SJSA1 (cell line): ENCODE measurements around the gene GPX4. TPM values are rescaled to one million over a fixed set of nuclear protein-coding genes. Genes with fewer than 3 reads are reported as not detected.
"Not testable (repeated sequence)": the region's sequence is repeated elsewhere in the genome, so short reads cannot be mapped to it uniquely, and the experiment has no call there.

ENCODE experiments used
- DNase-seq, 2 experiments: peaks; one replicate each; pipeline ENCODE4 v3.0.0-alpha.2; 2015 to 2020; ENCODE audit warnings: low spot score in 2 of 2, low read depth in 1 of 2
- H3K27ac ChIP-seq: fragments of 250-450 bp; sonication (Bioruptor Pico); 2 replicates; pipeline ENCODE4 v1.5.1; 2020; ENCODE audit warnings: mild to moderate bottlenecking, moderate library complexity
- H3K27me3 ChIP-seq: fragments of 250-450 bp; sonication (Bioruptor Pico); replicated peaks from 2 replicates; pipeline ENCODE4 v1.5.1; 2020; ENCODE audit warnings: mild to moderate bottlenecking, moderate library complexity
- H3K36me3 ChIP-seq: fragments of 250-450 bp; sonication (Bioruptor Pico); 2 replicates; pipeline ENCODE4 v1.5.1; 2020; ENCODE audit warnings: mild to moderate bottlenecking
- H3K4me1 ChIP-seq: fragments of 250-450 bp; sonication (Bioruptor Pico); replicated peaks from 2 replicates; pipeline ENCODE4 v1.6.1; 2021; ENCODE audit warnings: mild to moderate bottlenecking
- H3K4me3 ChIP-seq: fragments of 250-450 bp; sonication (Bioruptor Pico); 2 replicates; pipeline ENCODE4 v1.5.1; 2020; ENCODE audit warnings: mild to moderate bottlenecking
- H3K9me3 ChIP-seq: fragments of 250-450 bp; sonication (Bioruptor Pico); replicated peaks from 2 replicates; pipeline ENCODE4 v1.5.1; 2020; ENCODE audit warnings: mild to moderate bottlenecking
- total RNA-seq: library from RNA; depleted of rRNA; stranded (reverse); fragments of >200 nt; shearing (Covaris generic); gene quantifications from 2 replicates; pipeline ENCODE4 v1.2.3, GENCODE V29; 2014

Gene GPX4
- total RNA-seq, 1 experiment from 2014 or later, result 449 TPM

DNA sequence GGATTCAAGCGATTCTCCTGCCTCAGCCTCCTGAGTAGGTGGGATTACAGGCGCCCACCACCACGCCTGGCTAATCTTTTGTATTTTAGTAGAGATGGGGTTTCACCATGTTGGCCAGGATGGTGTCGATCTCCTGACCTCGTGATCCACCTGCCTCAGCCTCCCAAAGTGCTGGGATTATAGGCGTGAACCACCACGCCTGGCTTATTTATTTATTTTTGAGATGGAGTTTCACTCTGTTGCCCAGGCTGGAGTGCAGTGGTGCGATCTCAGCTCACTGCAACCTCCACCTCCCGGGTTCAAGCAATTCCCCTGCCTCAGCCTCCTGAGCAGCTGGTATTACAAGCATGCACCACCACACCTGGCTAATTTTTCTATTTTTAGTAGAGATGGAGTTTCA, 10.9 kb downstream of the GPX4 start:
- Histone ChIP-seq H3K36me3 (peaks cover 90% of the 10 kb centered on the region), H3K4me1 (peaks cover 16% of the 10 kb centered on the region)
- DNase-seq, H3K27ac ChIP-seq, H3K27me3 ChIP-seq, H3K4me3 ChIP-seq, H3K9me3 ChIP-seq: not testable (repeated sequence)

DNA sequence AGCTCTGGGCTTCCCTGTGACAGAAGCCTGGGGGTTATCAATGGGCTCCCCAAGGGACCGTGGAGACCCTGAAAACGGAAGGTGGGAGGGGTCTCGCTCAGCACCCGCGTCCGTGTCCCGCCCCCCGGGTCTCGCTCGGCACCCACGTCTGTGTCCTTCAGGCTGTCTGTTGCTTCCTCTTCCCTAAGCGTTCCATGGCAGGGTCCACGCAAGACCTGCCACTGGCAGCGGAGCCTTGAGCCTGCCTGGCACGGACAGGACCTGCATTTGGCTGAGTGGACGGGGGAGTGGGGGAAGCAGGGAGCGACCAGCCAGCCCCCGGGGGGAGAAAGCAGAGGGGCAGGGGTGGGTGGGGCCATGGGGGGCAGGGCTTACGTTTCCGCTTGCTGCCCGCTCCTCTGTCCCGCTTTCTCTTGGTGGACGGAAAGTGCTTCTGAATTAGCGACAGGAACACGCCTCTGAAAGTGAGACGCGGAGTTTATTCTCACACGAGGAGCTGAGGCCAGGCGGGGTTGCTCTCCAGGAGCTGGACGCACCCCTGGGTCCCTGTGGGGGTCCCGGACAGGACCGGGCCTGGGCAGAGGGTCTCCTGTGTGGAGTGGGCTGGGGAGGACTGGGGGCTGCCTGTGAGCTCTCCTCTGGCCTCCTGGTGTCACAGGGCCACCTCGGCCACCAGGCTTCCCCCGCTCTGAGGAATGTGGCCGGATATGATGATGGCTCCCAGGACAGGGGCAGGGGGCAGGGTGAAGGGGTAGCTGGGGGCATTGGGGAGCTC, 12.0 kb downstream of the GPX4 start:
- H3K4me1 ChIP-seq, result peaks cover 16% of the 10 kb centered on the region
- H3K27ac ChIP-seq, result no peak overlapping the region
- DNase-seq, result no peak
- H3K36me3 ChIP-seq, result peaks cover 90% of the 10 kb centered on the region
- no peak overlapping the region for H3K4me3 ChIP-seq
- H3K27me3 ChIP-seq, result no peaks in the 10 kb centered on the region
- H3K9me3 ChIP-seq, result no peaks in the 10 kb centered on the region; the same call in 1 of the 2 replicates

DNA sequence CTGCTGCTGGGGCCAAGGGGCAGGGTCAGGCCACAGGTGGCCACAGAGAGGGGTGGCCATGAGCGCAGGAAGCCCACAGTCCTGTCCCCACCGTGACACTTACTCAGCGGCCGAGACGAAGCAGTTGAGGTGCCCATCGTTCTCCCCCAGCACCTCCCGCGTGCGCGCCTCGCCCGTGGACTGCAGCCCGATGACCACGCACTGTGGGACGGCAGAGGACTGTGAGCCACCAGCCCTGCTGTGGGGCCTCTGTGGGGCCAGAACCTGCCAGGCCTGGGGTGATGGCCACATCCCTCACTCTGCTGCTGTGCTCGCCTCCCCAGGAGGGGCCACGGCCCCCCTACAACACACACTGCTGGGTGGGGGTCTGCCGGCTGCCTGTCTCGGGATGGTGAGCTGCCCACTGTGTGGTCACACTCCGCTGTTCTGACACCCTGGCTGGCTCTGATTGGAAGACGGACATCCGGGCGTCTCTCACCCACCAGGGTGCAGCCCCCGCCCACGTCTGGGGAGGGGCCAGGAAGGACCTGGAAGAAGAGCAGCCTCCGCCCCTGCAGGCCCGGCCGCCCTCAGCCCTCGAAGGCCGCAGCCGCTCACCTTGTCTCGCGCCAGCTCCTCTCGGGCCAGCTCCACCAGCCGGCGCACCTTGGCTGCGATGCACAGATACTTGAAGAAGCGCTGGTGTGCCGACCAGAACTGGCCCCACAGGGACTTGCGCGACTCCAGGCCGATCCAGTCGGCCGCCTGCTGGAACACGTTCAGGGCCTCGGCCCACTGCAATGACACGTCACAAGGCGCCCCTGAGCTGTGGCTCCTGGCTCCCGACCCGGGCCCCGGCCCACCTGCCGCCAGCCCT, 13.2 kb downstream of the GPX4 start:
- Histone ChIP-seq H3K4me1 (peaks cover 16% of the 10 kb centered on the region), H3K27ac (no peak overlapping the region), H3K36me3 (peaks cover 92% of the 10 kb centered on the region), H3K9me3 (no peaks in the 10 kb centered on the region; the same call in 1 of the 2 replicates), H3K27me3 (no peaks in the 10 kb centered on the region), H3K4me3 (no peak overlapping the region)
- DNase-seq, result no peak

DNA sequence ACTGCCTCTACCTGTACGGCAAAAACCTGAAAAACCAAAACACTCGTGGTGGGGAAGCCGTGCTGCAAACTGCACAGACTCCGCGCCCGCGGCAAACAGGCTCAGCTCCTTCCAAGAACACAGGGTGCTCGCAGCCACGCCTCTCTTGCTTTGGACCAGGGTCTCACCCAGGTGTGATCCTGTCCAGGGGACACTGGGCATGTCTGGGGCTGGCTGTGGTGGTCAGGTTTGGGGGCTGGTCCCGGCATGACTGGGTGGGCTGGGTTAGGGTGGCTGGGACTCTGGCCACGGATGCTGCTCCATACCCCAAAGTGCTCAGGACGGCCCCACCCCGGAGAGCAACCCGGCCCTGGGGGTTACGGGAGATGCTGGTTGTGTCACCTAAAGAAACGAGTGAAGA, 13.9 kb downstream of the GPX4 start:
- H3K27ac ChIP-seq, result no peak overlapping the region
- no peaks in the 10 kb centered on the region for H3K27me3 ChIP-seq
- peaks cover 15% of the 10 kb centered on the region for H3K4me1 ChIP-seq
- DNase-seq, result no peak
- H3K9me3 ChIP-seq, result no peaks in the 10 kb centered on the region; the same call in 1 of the 2 replicates
- peaks cover 90% of the 10 kb centered on the region for H3K36me3 ChIP-seq
- no peak overlapping the region for H3K4me3 ChIP-seq

DNA sequence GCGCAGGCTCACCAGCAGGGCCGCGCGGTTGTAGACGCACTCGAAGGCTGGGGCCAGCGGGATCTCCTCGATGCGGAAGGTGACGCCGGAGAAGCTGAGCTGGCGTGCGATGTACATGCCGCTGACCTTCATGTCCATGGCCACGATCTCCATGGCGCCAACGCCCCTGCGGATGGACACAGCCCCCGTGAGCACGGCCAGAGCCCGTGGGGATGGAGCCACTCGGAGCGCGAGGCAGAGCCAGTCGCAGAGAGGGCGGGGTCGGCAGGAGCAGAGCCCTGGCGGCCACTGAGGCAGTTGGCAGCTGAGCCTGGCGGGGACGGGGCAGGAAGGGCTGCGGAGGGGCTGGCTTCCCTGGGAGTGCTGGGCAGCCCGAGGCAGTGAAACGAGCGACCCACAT, 15.2 kb downstream of the GPX4 start:
- Histone ChIP-seq H3K27ac (no peak overlapping the region), H3K36me3 (peaks cover 92% of the 10 kb centered on the region), H3K27me3 (no peaks in the 10 kb centered on the region), H3K4me3 (no peak overlapping the region), H3K9me3 (no peaks in the 10 kb centered on the region), H3K4me1 (peaks cover 2% of the 10 kb centered on the region)
- no peak for DNase-seq

DNA sequence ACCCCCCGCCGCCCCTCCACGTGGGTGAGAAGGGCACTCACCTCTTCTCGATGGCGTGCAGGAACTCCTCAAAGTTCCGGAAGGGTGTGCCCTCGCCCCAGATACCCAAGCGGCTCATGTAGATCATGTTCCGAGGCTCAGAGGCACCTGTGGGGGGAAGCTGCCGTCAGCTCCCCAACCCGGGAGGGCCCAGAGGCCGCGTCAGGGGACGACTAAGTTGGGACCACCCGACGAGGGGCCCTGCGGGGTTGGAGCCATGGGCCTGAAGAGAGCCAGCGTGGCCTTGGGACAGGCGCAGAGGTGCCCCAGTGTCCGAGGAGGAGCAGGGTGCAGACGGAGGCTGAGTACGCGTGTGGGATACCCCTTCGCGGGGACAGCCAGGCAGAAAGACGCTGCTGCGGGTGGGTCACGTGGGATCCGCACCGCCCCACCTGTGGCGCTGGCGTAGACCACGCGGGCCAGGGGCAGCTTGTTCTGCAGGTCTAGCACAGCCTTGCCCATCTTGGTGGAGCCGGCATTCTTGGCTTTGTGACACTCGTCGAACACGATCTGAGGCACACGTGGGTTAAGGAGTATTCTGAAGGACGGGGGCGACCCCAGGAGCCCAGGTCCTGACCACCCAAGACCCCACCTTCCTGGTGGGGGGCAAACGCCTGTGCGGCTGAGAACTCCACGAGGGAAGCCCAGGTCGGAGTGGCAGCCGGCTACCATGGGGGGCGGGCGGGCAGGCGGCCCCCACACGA, 15.9 kb downstream of the GPX4 start:
- Histone ChIP-seq H3K27me3 (no peaks in the 10 kb centered on the region), H3K9me3 (no peaks in the 10 kb centered on the region), H3K4me1 (no peaks in the 10 kb centered on the region), H3K27ac (no peak overlapping the region), H3K36me3 (peaks cover 92% of the 10 kb centered on the region), H3K4me3 (no peak overlapping the region)
- no peak for DNase-seq

DNA sequence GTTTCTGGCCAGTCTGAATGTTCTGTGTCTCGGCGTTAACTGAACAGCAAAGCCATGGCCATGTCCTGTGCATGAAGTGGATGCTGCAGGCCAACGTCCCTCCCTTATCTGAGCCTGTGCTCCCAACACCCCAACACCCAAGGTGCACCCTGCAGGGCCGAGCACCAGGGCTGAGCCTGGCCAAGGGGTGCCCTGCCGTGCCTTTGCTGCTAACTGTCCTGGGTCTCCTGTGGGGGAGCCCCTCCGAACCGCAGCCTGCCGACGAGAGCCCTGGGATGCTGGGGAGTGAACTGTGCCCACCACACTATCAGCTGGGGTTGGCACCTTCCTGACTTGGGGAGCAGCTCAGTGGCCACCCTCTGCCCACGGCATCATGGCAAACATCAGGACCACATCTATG, 17.6 kb downstream of the GPX4 start:
- H3K27me3 ChIP-seq, result no peaks in the 10 kb centered on the region
- DNase-seq, result no peak
- no peak overlapping the region for H3K27ac ChIP-seq
- peaks cover 93% of the 10 kb centered on the region for H3K36me3 ChIP-seq
- H3K9me3 ChIP-seq, result no peaks in the 10 kb centered on the region
- H3K4me1 ChIP-seq, result peaks cover 8% of the 10 kb centered on the region
- H3K4me3 ChIP-seq, result no peak overlapping the region

DNA sequence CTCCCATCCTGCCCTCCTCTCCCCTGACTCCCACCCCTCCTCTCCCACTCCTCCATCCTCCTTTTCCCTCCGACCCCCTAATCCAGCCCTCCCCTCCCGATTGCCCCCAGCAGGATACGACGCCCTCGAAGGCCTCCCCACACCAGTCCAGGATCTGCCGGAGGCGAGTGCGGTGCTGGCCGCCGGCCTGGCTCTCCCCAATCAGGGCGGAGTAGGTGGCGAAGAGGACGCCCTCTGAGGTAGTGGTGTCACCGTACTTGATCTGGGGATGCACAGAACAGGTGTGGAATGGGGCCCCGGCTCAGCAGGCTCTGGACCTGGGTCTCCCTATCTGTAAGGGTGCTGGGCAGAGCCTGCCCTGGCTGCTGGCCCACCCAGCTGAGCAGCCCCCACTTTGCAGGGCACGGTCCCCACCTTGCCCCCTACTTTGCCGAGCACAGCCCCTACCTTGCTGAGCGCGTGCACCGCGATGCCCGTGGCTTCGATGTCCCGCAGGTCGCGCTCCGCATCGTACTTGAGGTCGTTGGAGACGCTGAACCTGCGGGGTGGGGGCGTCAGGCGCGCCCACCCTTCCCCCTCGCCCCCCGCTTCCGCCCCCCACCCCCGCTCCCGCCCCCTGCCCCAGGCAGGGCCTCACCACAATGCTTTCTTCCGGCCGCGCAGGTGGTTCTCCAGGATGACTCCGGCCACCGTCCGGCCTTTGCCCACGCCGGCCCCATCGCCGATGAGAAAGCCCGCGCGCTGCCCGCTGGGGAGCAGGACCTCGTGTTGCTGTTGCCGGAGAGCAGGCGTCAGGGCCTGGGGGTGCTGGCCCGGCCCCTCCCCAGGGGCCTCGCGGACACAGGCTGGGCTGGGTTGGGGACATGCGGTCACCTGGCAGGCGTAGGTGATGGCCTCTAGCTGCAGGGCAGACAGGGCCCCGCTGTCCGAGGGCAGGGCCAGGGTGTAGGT, 18.5 kb downstream of the GPX4 start:
- DNase-seq, result no peak
- Histone ChIP-seq H3K4me3 (no peak overlapping the region), H3K36me3 (peaks cover 93% of the 10 kb centered on the region), H3K27me3 (no peaks in the 10 kb centered on the region), H3K4me1 (peaks cover 14% of the 10 kb centered on the region), H3K27ac (no peak overlapping the region), H3K9me3 (no peaks in the 10 kb centered on the region)

DNA sequence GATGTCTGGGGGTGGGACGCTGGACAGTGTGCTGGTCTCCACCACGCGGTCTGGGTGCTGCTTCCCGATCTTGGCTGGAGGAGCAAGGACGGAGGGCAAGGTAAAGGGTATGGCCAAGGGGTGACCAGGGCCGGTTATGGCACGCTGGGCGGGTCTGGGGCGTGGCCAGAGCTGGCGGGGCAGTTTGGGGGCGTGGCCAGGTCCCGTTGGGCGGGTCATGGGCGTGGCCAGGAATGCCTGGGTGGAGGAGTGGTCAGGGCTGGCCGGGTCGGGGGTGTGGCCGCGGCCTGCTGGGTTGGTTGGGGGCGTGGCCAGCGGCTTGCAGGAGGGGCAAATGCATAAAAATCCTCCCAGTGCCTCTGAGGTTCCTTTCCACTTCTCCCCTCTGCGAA, 19.2 kb downstream of the GPX4 start:
- Histone ChIP-seq H3K4me1 (peaks cover 14% of the 10 kb centered on the region), H3K27me3 (no peaks in the 10 kb centered on the region), H3K36me3 (peaks cover 93% of the 10 kb centered on the region), H3K9me3 (no peaks in the 10 kb centered on the region), H3K27ac (no peak overlapping the region), H3K4me3 (no peak overlapping the region)
- DNase-seq, result peak; percentile 40 to 89

DNA sequence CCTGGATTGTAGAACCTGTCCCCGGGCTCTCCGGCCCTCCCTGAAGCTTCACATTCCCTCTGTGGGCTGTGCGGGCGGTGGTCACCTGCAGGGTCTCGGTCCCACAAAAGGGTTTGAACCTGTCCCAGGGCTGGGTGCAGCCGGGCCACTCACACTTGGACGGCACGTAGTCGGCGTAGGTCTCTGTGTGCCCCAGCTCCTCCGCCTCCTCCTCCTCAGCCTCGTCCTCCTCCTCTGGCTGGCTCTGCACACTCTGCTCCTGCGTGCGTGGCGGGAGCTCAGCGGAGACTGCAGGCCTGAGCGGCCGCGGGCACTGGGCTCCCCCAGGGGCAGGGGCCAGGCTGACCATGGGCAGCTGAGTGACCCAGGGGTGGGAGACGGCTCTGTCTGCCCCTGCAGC, 19.6 kb downstream of the GPX4 start:
- peaks cover 14% of the 10 kb centered on the region for H3K4me1 ChIP-seq
- H3K9me3 ChIP-seq, result no peaks in the 10 kb centered on the region
- no peak overlapping the region for H3K4me3 ChIP-seq
- peaks cover 90% of the 10 kb centered on the region for H3K36me3 ChIP-seq
- DNase-seq, result no peak
- no peak overlapping the region for H3K27ac ChIP-seq
- H3K27me3 ChIP-seq, result no peaks in the 10 kb centered on the region

DNA sequence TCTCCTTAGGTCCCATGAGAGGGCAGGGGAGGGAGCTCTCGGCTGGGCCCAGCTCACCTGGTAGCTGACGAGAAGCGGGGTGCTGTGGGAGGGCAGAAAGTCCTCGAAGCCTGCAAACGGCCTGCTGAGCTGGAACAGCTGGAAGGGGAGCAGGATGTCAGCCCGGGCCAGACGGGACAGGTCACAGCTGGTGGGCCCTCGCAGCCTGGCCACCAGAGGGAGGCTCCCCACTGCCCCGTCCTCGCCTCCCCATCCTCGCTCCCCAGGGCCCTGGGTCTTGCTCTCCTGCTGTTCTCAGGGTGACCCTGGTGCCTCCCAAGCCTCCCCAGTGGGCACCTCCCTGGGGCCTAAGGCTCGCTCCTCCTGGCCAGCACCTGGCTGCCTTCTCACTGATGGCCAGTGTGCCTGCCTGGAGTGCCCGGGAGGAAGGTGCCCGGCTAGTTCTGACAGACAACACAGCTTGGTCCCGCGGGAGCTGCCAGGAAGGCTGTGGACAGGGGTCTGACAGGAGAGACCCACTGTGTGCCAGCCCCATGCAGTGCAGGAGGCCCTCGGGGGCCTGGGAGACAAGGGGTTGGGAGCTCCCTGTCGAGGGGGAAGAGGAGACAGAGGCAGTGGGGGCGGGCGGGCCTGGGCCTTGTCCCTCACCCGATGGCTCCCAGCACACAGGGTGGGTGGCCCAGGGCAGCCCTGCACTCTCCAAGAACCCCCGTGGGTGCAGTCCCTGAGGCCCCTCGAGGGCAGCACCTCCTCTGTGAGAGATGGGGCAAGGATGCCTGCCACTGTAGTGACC, 20.3 kb downstream of the GPX4 start:
- peaks cover 17% of the 10 kb centered on the region for H3K4me1 ChIP-seq
- no peak overlapping the region for H3K4me3 ChIP-seq
- no peaks in the 10 kb centered on the region for H3K27me3 ChIP-seq
- no peak overlapping the region for H3K27ac ChIP-seq
- H3K36me3 ChIP-seq, result peaks cover 90% of the 10 kb centered on the region
- no peaks in the 10 kb centered on the region for H3K9me3 ChIP-seq
- no peak for DNase-seq
